GM12892 (cell line): ENCODE measurements around the gene PYCARD.

Experiments
- POLR2A ChIP-seq: IDR thresholded peaks from 2 replicates; pipeline ENCODE4 v1.6.1; 2011; ENCODE audit warnings: low read depth, low read length, control low read depth
- POLR2AphosphoS5 ChIP-seq: IDR thresholded peaks from 2 replicates; pipeline ENCODE4 v1.6.1; 2011; ENCODE audit warnings: low read depth, low read length, control low read depth
- TAF1 ChIP-seq: IDR thresholded peaks from 2 replicates; pipeline ENCODE4 v1.6.1; 2011; ENCODE audit warnings: low read depth, mild to moderate bottlenecking, control low read depth, low read length, borderline replicate concordance

DNA sequence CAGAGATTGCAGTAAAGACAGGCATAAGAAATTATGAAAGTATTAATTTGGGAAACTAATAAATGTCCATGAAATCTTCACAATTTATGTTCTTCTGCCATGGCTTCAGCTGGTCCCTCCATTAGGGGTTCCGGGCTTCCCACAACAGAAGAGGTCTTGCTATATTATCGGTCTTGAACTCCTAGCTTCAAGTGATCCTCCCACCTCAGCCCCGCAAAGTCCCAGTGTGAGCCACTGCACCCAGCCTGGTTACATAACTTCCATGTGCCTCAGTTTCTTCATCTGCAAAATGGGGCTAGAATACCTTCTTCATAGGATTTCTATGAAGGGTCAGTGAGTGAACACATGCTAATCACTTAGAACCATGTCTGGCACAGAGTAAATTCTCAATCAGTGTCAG, 43.7 kb upstream of the PYCARD start:
- TF ChIP-seq POLR2A (no peak), POLR2AphosphoS5 (no peak), TAF1 (no peak)
